A204.1 (cell line): Measurements from ENCODE around the gene STK35.
"Not testable (repeated sequence)": the region's sequence is repeated elsewhere in the genome, so short reads cannot be mapped to it uniquely, and the experiment has no call there.

Experiments
- FAIRE-seq: peaks from 2 replicates; lab custom pipeline; 2012; peaks lifted over from hg19 to GRCh38; lab: Jason Lieb, UNC

STK35 gene

DNA sequence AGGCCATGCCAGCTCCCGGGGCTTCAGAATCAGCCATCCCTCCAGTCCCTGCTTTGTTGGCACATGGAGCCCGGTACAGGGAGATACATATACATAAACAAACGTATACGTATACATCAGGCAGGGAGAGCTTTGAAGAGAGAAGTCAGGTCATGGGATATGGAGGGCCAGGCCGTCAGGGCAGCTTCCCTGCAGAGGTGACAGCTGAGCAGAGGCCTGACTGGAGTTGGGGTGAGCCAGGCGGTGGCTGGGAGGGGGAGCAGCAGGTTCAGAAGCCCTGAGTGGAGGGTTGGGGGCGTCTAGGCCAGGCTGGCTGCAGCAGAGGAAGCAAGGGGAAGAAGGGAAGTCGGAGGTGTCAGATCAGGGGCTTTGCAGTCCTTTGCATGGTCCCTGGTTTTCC lies 61.7 kb downstream of the STK35 start:
- FAIRE-seq = no peak

DNA sequence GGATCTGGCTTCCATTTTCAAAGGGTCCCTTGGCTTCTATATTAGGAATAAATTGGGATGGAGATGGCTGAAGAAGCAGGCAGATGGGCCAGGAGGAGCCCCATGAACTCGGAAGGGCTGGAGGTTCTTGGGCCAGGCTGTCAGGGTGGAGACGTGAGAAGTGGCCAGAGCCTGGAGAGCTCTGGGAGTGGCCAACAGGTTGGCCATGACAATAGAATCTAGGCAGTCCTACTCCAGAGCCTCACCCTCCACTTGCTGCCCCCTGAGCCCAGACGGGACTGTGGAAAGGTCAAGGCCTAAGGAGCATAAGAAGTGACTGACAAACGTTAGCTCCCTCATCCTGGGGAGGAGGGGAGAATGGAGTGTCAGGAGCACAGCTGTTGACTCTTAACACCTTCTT lies 62.1 kb downstream of the STK35 start:
- FAIRE-seq = no peak

GRCh38 chr20:2164421-2164820 lies 62.8 kb downstream of the STK35 start:
- no peak for FAIRE-seq

GRCh38 chr20:2164966-2165365 lies 63.3 kb downstream of the STK35 start:
- no peak for FAIRE-seq

DNA sequence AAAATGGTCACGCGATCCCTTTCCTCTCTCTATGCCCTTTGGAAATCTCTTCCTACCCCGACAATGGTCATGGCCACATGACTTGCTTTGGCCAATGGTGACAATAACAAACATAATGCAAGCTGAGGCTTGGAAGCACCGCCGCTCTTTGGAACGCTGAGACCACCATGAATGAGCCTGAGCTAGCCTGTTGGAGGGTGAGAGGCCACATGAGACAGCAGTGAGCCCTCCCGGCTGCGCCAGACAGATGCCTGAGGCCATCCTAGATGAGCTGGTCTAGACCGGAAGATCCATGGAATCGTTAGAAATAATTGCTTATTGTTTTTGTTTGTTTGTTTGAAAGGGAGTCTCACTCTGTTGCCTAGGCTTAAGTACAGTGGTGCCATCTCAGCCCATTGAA lies 64.2 kb downstream of the STK35 start:
- no peak for FAIRE-seq

DNA sequence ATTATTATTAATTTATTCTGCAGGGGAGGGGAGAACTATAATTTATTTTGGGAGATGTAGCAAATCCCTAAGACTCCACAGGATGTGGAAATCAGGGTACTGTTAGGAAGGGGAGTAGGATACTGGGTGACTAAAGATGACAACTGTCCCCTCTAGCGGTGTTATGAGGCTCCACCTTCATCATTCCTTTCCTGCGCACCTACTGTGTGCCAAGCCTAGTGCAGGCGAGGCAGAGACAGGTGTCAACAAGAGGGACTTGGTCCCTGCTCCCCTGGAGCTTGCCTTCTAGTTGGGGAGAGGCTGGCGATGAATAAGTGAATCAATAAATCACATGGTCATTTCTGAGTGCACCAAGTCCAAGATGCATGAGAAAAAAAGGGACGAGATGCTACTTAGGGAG lies 65.5 kb downstream of the STK35 start:
- no peak for FAIRE-seq

- FAIRE-seq = no peak
Measured at GRCh38 chr20:2168946-2169345, 67.3 kb downstream of the STK35 start.

- FAIRE-seq = no peak
Measured at GRCh38 chr20:2169456-2170088, 67.9 kb downstream of the STK35 start.

- no peak for FAIRE-seq
Measured at GRCh38 chr20:2170404-2170803, 68.8 kb downstream of the STK35 start.

DNA sequence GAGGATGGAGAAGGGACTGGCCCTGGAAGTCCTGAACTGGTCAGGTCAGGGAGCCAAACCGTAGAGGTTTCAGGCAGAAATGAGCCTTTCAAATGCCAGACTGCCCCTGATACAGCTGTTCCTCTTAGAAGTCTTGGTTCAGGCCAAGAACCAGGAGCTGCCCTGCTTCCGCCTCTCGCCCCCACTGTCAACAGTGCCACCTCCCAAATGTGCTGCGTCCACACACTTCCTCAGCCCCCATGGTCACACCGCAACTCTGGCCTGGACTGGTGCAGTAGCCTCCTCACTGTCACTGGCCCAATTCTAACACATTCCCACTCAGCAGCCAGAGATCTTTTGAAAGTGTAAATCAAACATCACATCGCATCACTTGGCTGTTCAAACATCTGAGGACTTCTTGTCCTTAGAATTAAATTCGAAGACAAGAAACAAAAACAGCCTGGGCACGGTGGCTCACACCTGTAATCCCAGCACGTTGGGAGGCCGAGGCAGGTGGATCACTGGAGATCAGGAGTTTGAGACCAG lies 69.7 kb downstream of the STK35 start:
- FAIRE-seq = no peak

DNA sequence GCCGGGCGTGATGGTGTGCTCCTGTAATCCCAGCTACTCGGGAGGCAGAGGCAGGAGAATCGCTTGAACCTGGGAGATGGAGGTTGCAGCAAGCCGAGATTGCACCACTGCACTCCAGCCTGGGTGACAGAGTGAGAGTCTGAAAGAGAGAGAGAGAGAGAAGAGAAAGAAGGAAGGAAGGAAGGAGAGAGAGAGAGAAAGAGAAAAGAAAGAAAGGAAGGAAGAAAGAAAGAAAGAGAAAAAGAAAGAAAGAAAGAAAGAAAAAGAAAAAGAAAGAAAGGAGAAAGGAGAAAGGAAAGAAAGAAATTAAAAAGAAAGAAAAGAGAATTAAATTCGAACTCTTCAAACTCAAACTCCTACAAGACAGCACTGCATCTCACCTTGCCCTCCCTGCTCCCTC lies 70.2 kb downstream of the STK35 start:
- not testable (repeated sequence) for FAIRE-seq

GRCh38 chr20:2172305-2173175 lies 70.9 kb downstream of the STK35 start:
- FAIRE-seq = no peak

GRCh38 chr20:2173186-2173585 lies 71.6 kb downstream of the STK35 start:
- FAIRE-seq = no peak

DNA sequence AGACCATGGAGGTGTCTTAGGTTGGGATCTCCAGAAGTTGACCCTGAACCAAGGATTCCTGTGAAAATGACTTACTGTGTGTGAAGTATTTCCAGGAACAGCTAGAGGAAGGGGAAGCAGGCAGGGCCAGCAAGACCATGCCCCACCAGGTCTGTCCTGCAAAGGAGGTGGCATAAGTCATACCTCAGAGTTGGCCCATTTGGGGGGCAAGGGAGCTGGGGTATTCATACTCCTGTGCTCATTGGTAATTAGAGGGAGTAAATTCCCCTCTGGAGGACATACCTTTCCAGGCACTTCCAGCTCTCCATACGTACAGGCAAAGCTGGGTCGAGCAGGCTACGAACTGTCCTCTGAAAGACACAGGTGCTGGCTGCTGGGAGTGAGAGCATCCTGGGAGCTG lies 72.4 kb downstream of the STK35 start:
- no peak for FAIRE-seq

GRCh38 chr20:2176946-2177345 lies 75.3 kb downstream of the STK35 start:
- FAIRE-seq = no peak

DNA sequence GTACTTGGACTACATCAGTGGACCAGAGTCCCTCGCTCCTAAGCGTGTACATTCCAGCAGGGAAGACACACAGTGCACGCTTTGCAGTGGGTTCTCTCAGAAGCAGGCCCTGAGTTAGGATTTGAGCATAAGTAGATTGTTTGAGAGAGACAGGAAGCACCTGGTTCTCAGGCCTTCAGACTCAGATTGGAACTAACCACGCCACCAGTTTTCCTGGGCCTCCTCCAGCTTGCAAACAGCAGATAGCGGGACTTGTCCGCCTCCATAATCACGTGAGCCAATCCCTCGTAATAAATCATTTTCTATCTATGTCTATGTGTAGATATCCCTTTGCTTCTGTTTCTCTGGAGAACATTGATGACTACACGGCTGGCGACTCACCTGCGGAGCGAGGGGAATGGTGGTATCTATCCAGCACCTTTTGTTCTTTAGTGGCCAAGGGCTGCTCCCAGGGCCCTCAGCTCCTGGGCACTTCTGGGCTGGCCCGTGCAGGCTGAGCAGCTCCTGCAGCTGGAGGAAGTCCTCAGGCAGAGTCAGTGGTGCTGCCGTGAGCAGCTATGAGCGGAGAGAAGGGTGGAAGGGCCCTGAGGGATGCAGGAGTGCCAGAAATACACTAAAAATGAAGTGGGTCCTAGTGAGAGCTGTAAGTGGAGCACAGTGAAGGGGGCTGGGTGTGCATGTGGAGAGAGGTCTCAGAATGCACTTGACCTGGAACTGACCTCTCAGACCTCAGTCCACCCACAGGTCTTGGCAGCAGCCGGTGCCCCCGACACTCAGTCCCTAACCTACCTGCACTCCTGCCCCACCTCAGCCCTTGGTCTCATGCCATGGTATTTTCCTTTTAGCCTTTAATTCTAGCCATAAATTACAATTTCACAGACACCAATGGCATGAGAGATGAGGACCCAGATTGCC lies 76.9 kb downstream of the STK35 start:
- no peak for FAIRE-seq

DNA sequence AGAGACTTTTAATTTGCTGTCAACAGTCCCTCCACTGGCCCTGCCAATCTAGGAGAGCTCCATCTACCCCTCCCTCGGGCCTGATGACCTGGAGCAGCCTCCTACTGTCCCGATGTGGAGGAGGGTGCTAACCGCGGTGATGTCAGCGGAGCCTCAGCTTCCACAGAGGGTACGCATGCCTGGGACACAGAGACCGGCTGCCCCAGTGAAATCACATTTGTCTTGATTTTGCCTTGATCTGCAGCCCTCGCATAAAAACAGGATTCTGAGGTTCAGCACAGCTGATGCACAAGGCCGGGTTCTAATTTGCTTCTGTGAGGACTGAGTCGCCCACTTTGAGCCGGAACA lies 77.6 kb downstream of the STK35 start:
- FAIRE-seq = no peak

DNA sequence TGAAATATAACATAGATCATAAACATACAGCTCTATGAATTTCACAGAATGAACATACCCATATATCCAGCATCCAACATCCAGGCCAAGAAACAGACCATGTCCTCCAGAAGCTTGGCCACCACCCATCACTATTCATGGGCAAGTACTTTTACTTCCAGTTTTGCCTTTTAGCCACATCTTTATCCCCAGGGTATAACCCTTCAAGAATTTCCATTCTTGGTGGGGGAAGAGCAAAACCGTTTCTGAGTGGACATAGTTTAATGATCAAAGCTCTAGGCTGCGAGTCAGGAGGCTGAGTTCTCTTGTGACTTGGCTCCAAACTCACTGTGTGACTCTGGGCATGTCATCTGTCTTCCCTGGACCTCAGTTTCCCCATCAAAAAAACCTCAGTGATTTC lies 78.3 kb downstream of the STK35 start:
- no peak for FAIRE-seq

DNA sequence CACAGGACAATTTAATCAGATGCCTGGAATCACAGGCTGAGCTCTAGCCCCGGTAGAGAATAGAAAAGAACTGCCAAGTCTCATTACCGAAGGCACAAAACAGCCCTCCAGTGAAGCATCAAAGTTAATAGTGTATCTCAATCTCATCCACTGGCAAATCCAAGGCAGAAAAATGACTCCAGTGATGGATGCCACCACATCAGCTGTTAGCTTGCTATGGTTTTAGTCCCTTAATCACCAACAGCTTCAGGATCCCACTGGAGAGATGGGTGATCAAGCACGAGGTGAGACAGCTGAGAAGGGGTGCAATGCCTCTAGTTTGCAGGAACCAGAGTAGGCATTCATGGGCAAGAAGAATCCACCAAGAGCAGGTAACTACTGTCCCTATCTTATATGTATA lies 81.8 kb downstream of the STK35 start:
- no peak for FAIRE-seq

GRCh38 chr20:2184933-2185332 lies 83.3 kb downstream of the STK35 start:
- FAIRE-seq = peak; percentile 72

- FAIRE-seq = no peak
Measured at GRCh38 chr20:2195614-2196013, 94.0 kb downstream of the STK35 start.

GRCh38 chr20:2197166-2197565 lies 95.5 kb downstream of the STK35 start:
- no peak for FAIRE-seq
